Left ventricle myocardium inferior (tissue), 1 donor: Measurements from ENCODE around the gene MYADML2. TPM values are rescaled to one million over a fixed set of nuclear protein-coding genes. Genes with fewer than 3 reads are reported as not detected.

Experiments
- DNase-seq: peaks from one replicate; pipeline ENCODE4 v3.0.0-alpha.2; 2020
- H3K27ac ChIP-seq: fragments of 200-600 bp; replicated peaks from 2 replicates; pipeline ENCODE4 v1.8.0; 2021
- H3K27me3 ChIP-seq: fragments of 200-600 bp; 2 replicates; pipeline ENCODE4 v1.8.0; 2021; ENCODE audit warnings: low read depth
- H3K36me3 ChIP-seq: fragments of 200-600 bp; 2 replicates; pipeline ENCODE4 v1.8.0; 2021
- H3K4me1 ChIP-seq: fragments of 200-600 bp; 2 replicates; pipeline ENCODE4 v1.8.0; 2021
- H3K4me3 ChIP-seq: fragments of 200-600 bp; 2 replicates; pipeline ENCODE4 v1.8.0; 2021; ENCODE audit warnings: mild to moderate bottlenecking, moderate library complexity
- H3K9me3 ChIP-seq: fragments of 200-600 bp; replicated peaks from 2 replicates; pipeline ENCODE4 v1.8.0; 2021
- intact Hi-C: fragments of 100-400 bp; cut with micrococcal nuclease; formaldehyde crosslinking; loops from one replicate; pipeline ENCODE4 v1.11.0; 2022
- long read RNA-seq: library from polyadenylated mRNA; unstranded; transcript quantifications from one replicate; pipeline ENCODE4 v2.0.0, GENCODE V29; 2021
- total RNA-seq: library from RNA; stranded (reverse); fragmentation: NEBNext Ultra II Directional; extraction: Animal tissue kit (Norgen Biotek cat#: 25700); gene quantifications from one replicate; pipeline ENCODE4 v1.2.1, GENCODE V29; 2021
- TF ChIP-seq, protein P1 (sequence below): fragments of 200-600 bp; IDR thresholded peaks from 2 replicates; pipeline ENCODE4 v1.8.0; 2021; ENCODE audit warnings: antibody characterized with exemption, mild to moderate bottlenecking, borderline replicate concordance
- donor health status: DM: no; HTN: yes; CAD: no; lungs with severe emphysema.

Gene MYADML2, protein sequence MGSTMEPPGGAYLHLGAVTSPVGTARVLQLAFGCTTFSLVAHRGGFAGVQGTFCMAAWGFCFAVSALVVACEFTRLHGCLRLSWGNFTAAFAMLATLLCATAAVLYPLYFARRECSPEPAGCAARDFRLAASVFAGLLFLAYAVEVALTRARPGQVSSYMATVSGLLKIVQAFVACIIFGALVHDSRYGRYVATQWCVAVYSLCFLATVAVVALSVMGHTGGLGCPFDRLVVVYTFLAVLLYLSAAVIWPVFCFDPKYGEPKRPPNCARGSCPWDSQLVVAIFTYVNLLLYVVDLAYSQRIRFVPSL
- 7.2 TPM for total RNA-seq
- long read RNA-seq, partial matches to known transcripts, result 0 of 19 reads
- long read RNA-seq, other reads (novel, unspliced or antisense), result 19 of 19 reads

DNA sequence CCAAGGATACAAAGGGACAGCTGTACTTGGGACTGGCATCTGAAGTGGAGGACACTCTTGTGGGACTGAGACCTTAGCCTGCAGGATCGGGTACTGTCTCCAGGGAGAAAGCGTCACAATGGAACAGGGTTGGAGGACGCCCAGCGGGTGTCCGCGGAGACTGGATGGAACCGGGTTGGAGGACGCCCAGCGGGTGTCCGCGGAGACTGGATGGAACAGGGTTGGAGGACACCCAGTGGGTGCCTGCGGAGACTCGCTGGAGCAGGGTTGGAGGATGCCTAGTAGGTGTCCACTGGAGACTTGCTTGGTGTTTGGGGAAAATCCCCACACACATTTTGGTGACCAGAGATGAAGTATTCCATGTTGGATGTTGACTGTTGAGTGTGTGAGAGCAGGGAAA is at the start of gene MYADML2:
Gene MYADML2, minus strand, starts transcription at position 45 of the 400 bp plus-strand sequence. CDS start 5,492 bp downstream, outside the sequence.
- Histone ChIP-seq H3K27me3 (peaks cover 22% of the 10 kb centered on the region), H3K27ac (no peak within 1 kb of the TSS), H3K36me3 (no peaks in the 10 kb centered on the region), H3K4me3 (no peak within 1 kb of the TSS), H3K4me1 (no peaks in the 10 kb centered on the region), H3K9me3 (no peaks in the 10 kb centered on the region)
- DNase-seq, result no peak
- intact Hi-C loops, result no loop called here
- TF ChIP-seq, protein P1, sequence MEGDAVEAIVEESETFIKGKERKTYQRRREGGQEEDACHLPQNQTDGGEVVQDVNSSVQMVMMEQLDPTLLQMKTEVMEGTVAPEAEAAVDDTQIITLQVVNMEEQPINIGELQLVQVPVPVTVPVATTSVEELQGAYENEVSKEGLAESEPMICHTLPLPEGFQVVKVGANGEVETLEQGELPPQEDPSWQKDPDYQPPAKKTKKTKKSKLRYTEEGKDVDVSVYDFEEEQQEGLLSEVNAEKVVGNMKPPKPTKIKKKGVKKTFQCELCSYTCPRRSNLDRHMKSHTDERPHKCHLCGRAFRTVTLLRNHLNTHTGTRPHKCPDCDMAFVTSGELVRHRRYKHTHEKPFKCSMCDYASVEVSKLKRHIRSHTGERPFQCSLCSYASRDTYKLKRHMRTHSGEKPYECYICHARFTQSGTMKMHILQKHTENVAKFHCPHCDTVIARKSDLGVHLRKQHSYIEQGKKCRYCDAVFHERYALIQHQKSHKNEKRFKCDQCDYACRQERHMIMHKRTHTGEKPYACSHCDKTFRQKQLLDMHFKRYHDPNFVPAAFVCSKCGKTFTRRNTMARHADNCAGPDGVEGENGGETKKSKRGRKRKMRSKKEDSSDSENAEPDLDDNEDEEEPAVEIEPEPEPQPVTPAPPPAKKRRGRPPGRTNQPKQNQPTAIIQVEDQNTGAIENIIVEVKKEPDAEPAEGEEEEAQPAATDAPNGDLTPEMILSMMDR, result no peak

DNA sequence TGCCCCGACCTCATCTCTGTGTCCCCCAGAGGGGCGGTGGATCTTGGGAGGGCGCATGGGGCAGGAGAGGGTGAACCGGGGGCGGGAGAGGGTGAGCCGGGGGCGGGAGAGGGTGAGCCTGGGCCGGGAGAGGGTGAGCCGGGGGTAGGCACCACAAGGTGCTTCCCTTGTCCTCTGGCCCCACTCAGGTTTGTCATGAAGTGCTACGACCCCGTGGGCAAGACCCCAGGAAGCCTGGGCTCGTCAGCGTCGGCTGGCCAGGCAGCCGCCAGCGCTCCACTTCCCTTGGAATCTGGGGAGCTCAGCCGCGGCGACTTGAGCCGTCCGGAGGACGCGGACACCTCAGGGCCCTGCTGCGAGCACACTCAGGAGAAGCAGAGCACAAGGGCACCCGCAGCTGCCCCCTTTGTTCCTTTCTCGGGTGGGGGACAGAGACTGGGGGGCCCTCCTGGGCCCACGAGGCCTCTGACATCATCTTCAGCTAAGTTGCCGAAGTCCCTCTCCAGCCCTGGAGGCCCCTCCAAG is 49.3 kb upstream of the MYADML2 start:
- DNase-seq, result no peak
- no peaks in the 10 kb centered on the region for H3K27me3 ChIP-seq
- intact Hi-C loops, result no loop called here
- TF ChIP-seq, protein P1, result no peak
- peaks cover 23% of the 10 kb centered on the region for H3K4me1 ChIP-seq
- H3K27ac ChIP-seq, result no peak overlapping the region
- H3K9me3 ChIP-seq, result no peaks in the 10 kb centered on the region
- H3K36me3 ChIP-seq, result peaks cover 15% of the 10 kb centered on the region
- no peak overlapping the region for H3K4me3 ChIP-seq

DNA sequence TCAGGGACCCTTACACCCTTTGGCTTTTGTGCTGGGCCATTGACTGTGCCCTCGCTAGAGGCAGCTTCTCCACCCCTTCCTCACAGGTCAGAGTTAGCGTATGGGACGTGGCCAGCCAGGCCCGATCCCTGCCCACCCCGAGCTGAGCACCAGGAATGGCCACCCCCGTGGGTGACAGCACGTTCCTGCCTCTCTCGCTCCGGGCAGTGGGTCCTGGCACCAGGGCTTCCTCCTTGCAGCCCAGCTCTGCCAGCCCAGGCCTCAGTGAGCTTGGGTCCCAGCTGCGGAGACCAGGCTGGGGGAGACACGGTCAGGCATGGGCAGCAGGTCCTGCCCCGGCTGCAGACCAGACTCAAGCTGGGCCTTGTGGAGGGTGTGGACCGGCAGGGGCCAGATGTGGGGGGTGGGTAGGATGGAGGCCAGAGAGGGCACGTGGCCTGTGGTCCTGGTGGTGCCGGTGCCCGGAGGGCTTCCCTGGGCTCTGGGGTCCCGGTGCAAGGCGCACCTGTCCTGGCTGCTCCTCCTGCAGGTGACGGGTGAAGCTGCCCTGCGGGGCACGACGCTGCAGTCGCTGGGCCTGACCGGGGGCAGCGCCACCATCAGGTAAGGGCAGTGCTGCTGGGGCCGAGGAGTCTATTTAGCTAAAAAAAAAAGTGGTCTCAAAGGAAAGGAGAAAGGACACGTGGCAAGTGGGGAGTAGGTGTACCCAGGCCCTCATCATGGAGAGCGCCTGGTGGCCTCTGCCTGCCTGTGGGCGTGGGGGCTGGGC is 48.6 kb upstream of the MYADML2 start:
- H3K9me3 ChIP-seq, result no peaks in the 10 kb centered on the region
- intact Hi-C loops, result no loop called here
- no peak overlapping the region for H3K4me3 ChIP-seq
- H3K4me1 ChIP-seq, result peaks cover 29% of the 10 kb centered on the region
- H3K27ac ChIP-seq, result no peak overlapping the region
- DNase-seq, result no peak
- TF ChIP-seq, protein P1, result no peak
- peaks cover 15% of the 10 kb centered on the region for H3K36me3 ChIP-seq
- no peaks in the 10 kb centered on the region for H3K27me3 ChIP-seq

DNA sequence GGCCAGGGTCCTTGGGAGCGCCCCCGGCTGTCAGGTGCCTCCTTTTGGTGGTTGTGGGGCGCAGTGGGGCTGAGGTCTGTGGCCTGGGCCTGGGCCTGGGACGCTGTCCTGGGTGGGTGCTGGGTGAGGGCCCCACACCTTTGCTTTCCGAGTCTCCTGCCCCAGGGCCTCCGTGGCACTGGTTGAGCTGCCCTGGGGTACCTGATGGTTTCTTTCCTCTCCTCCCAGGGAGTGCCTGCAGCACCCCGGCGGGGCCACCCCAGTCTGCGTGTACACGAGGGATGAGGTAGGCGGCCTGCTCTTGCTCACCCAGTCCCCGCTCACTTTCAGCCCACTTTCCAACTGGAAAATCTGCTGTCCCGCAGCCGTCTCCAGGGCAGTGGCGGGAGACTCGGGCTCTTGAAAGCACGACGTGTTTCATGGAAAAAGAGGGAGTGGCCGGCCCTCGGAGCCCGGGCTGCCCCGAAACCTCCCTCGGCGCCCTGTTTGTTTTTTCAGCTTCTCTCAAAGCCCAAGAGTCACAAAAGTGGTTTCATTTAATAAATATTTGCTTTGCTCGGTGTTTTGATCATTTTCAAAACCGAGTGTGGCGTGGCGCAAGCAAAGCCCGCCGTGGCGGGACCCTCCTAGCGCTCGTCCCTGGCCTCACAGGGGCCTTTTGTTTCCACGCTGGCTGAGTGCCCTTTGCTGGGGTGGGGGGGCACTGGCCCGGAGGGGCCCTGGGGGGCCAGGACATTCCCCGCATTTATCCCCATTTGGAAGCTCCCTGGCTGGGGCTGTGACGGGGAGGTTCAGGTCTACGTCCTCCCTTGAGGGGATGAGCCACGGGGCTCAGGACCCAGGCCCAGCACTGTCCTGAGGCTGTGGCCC is 47.8 kb upstream of the MYADML2 start:
- Histone ChIP-seq H3K36me3 (peaks cover 15% of the 10 kb centered on the region), H3K9me3 (no peaks in the 10 kb centered on the region), H3K4me3 (no peak overlapping the region), H3K27me3 (no peaks in the 10 kb centered on the region), H3K27ac (no peak overlapping the region), H3K4me1 (peaks cover 31% of the 10 kb centered on the region)
- intact Hi-C loops, result no loop called here
- TF ChIP-seq, protein P1, result no peak
- DNase-seq, result no peak
